KMS-11 (cell line): Measurements from ENCODE around the gene LHFPL6.

Experiments used
- H2AFZ ChIP-seq: fragments of 200-600 bp; sonication (generic); 2 replicates; pipeline ENCODE4 v1.6.1; 2016; ENCODE audit warnings: antibody characterized with exemption, mixed run types, low read depth
- H3K27ac ChIP-seq: fragments of 200-600 bp; sonication (generic); 2 replicates; pipeline ENCODE4 v1.6.1; 2016; ENCODE audit warnings: mild to moderate bottlenecking, mixed run types
- H3K27me3 ChIP-seq: fragments of 200-600 bp; sonication (generic); 2 replicates; pipeline ENCODE4 v1.6.1; 2017; ENCODE audit warnings: mild to moderate bottlenecking, low read depth, mixed run types, moderate library complexity; ENCODE audit not compliant: insufficient read depth
- H3K36me3 ChIP-seq: fragments of 200-600 bp; sonication (generic); 2 replicates; pipeline ENCODE4 v1.6.1; 2017; ENCODE audit warnings: mild to moderate bottlenecking, mixed run types; ENCODE audit not compliant: insufficient read depth
- H3K4me1 ChIP-seq: fragments of 200-600 bp; sonication (generic); 2 replicates; pipeline ENCODE4 v1.6.1; 2016; ENCODE audit warnings: mild to moderate bottlenecking, low read depth, mixed run types; ENCODE audit not compliant: poor library complexity, severe bottlenecking
- H3K4me2 ChIP-seq: fragments of 200-600 bp; sonication (generic); 2 replicates; pipeline ENCODE4 v1.7.0; 2016; ENCODE audit warnings: mild to moderate bottlenecking, mixed run types
- H3K4me3 ChIP-seq: fragments of 200-600 bp; sonication (generic); IDR thresholded peaks from 2 replicates; pipeline ENCODE4 v1.6.1; 2017; ENCODE audit warnings: low read depth, low read length, mixed read lengths; ENCODE audit not compliant: insufficient read depth
- H3K79me2 ChIP-seq: fragments of 200-600 bp; sonication (generic); 2 replicates; pipeline ENCODE4 v1.6.1; 2016; ENCODE audit warnings: low read depth, mixed run types; ENCODE audit not compliant: insufficient read depth
- H3K9ac ChIP-seq: fragments of 200-600 bp; sonication (generic); 2 replicates; pipeline ENCODE4 v1.6.1; 2016; ENCODE audit warnings: mild to moderate bottlenecking, mixed run types
- H4K20me1 ChIP-seq: fragments of 200-600 bp; sonication (generic); 2 replicates; pipeline ENCODE4 v1.6.1; 2016; ENCODE audit warnings: mild to moderate bottlenecking, mixed run types; ENCODE audit not compliant: insufficient read depth
- TF ChIP-seq, protein P1 (sequence below): fragments of 200-600 bp; sonication (generic); conservative IDR thresholded peaks from 2 replicates; pipeline ENCODE4 v1.6.1; 2017; ENCODE audit warnings: low read depth, mild to moderate bottlenecking, antibody characterized with exemption, low read length, moderate library complexity, mixed read lengths

The LHFPL6 gene

DNA sequence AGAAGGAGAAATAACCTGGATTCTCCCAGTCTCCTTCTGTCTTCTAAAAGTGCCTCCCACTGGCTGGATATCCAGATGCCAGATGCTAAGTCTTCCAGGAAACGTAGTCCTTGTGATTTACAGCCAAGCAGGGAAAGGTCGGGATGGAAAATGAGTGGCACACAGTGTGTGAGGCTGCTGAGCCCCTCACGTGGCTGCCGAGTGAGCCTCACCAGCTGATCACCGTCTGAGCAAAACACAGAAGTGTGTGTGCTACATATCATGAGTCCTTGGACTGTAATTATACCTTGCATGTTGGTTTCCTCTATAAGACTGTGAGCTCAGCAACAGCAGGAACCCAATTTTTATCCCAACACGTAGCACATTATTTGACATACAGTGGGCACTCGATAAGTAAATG lies 15.1 kb downstream of the LHFPL6 start:
- H3K79me2 ChIP-seq, result no peaks in the 10 kb centered on the region
- H3K27ac ChIP-seq, result no peak overlapping the region
- no peak overlapping the region for H3K4me2 ChIP-seq
- no peak overlapping the region for H3K9ac ChIP-seq
- H2AFZ ChIP-seq, result no peak overlapping the region
- H3K4me3 ChIP-seq, result no peak overlapping the region
- no peaks in the 10 kb centered on the region for H4K20me1 ChIP-seq
- no peaks in the 10 kb centered on the region for H3K4me1 ChIP-seq
- H3K36me3 ChIP-seq, result no peaks in the 10 kb centered on the region
- TF ChIP-seq, protein P1, sequence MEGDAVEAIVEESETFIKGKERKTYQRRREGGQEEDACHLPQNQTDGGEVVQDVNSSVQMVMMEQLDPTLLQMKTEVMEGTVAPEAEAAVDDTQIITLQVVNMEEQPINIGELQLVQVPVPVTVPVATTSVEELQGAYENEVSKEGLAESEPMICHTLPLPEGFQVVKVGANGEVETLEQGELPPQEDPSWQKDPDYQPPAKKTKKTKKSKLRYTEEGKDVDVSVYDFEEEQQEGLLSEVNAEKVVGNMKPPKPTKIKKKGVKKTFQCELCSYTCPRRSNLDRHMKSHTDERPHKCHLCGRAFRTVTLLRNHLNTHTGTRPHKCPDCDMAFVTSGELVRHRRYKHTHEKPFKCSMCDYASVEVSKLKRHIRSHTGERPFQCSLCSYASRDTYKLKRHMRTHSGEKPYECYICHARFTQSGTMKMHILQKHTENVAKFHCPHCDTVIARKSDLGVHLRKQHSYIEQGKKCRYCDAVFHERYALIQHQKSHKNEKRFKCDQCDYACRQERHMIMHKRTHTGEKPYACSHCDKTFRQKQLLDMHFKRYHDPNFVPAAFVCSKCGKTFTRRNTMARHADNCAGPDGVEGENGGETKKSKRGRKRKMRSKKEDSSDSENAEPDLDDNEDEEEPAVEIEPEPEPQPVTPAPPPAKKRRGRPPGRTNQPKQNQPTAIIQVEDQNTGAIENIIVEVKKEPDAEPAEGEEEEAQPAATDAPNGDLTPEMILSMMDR, result no peak
- no peaks in the 10 kb centered on the region for H3K27me3 ChIP-seq

DNA sequence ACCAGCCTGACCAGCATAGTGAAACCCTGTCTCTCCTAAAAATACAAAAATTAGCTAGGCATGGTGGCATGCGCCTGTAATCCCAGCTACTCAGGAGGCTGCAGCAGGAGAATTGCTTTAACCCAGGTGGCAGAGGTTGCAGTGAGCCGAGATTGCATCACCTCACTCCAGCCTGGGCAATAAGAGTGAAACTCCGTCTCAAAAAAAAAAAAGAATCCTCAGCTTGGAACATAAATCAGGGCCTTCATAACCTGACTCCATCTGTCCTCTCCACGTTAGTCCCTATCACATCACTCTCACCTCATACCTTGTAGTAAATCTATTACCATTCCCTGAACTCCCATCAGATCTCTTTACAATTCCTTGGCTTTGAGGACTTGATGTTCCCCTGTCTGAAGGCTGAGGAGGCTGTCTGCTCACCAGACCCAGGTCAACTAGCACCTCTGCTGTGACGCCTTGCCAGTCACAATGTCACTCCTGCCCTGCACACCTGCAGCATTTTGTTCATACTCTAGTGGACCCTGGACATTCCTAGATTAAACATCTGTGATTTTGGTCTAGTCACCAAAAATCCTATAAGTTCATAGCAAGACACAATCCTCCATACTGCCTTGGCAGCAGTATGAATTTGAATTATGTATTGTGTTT lies 15.9 kb downstream of the LHFPL6 start:
- Histone ChIP-seq H2AFZ (no peak overlapping the region), H3K27ac (no peak overlapping the region), H3K4me2 (no peak overlapping the region), H4K20me1 (no peaks in the 10 kb centered on the region), H3K27me3 (no peaks in the 10 kb centered on the region), H3K9ac (no peak overlapping the region), H3K4me1 (no peaks in the 10 kb centered on the region), H3K79me2 (no peaks in the 10 kb centered on the region), H3K4me3 (no peak overlapping the region), H3K36me3 (no peaks in the 10 kb centered on the region)
- TF ChIP-seq, protein P1, result no peak

DNA sequence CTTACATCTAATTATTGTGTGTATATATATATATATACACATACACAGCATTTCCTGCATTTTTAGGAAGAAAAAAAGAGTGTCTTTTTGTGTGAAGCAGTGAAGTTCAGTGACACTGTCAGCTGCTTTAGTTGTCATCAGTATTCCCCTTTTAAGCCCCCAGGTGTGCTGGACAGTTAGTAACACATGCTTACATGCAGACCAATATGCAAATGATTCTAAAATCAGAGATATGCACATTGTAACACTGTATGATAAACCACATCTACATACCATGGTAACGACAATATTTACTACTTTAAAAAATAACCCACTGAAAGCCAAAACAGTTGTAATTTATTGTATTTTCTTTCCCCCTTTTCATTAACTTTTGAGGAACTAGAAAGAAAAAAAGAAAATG lies 16.8 kb downstream of the LHFPL6 start:
- Histone ChIP-seq H3K36me3 (no peaks in the 10 kb centered on the region), H3K27ac (no peak overlapping the region), H3K79me2 (no peaks in the 10 kb centered on the region), H3K4me2 (no peak overlapping the region), H4K20me1 (no peaks in the 10 kb centered on the region), H2AFZ (no peak overlapping the region), H3K9ac (no peak overlapping the region), H3K4me3 (no peak overlapping the region), H3K27me3 (no peaks in the 10 kb centered on the region), H3K4me1 (no peaks in the 10 kb centered on the region)
- TF ChIP-seq, protein P1, result no peak

DNA sequence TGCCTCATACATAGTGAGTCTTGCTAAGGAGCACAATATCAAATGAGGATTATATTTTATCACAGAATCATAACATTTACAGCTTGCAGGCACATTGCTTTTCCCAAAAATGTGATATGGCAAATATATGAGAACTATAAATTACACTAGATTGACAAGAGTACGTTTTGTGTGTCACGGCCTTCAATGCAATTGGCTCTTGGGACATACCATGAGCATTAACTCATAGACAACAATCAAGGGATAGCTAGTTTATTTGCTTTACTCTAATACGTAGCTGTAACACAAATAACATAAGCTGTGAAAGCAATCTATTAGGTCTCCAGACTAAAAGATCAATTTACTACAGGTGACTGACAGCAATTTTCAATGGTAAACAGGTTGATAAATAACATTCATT lies 17.8 kb downstream of the LHFPL6 start:
- Histone ChIP-seq H3K4me2 (no peak overlapping the region), H3K36me3 (no peaks in the 10 kb centered on the region), H2AFZ (no peak overlapping the region), H3K4me1 (no peaks in the 10 kb centered on the region), H3K27ac (no peak overlapping the region), H4K20me1 (no peaks in the 10 kb centered on the region), H3K4me3 (no peak overlapping the region), H3K27me3 (no peaks in the 10 kb centered on the region), H3K79me2 (no peaks in the 10 kb centered on the region), H3K9ac (no peak overlapping the region)
- TF ChIP-seq, protein P1, result no peak
